ENCODE measurements around the gene LSM3. TPM values are rescaled to one million over a fixed set of nuclear protein-coding genes. Genes with fewer than 3 reads are reported as not detected.

LSM3 gene
- total and polyA plus RNA-seq, 11 donors, result 11.6 to 15.9 (median 13.7) TPM

GRCh38 chr3:14213066-14213774 is 34.6 kb downstream of the LSM3 start:
- WGBS, 4 donors, result 92 to 93% (median 93%) methylated on average over 7 of the region's 7 CpGs
- Histone ChIP-seq H3K4me1 (peaks cover 0 to 7% (median 0%) of the 10 kb centered on the region in 12 donors), H3K27me3 (no peaks in the 10 kb centered on the region), H3K9me3 (no peaks in the 10 kb centered on the region), H3K36me3 (no peaks in the 10 kb centered on the region), H3K4me3 (no peak overlapping the region), H3K27ac (no peak overlapping the region)
- no peak for TF ChIP-seq CTCF (IDR thresholded peaks at IDR 0.05)
- no peak for TF ChIP-seq POLR2A (IDR thresholded peaks at IDR 0.05)
- ATAC-seq (no peak), DNase-seq (no peak)
- intact Hi-C loops (cut with DNase I), result no loop called here

- Histone ChIP-seq H3K4me3 (no peak overlapping the region), H3K9me3 (peaks cover 0 to 5% (median 0%) of the 10 kb centered on the region in 12 donors), H3K27ac (no peak overlapping the region), H3K36me3 (no peaks in the 10 kb centered on the region), H3K27me3 (no peaks in the 10 kb centered on the region), H3K4me1 (peaks cover 0 to 7% (median 0%) of the 10 kb centered on the region in 12 donors)
- TF ChIP-seq POLR2A (IDR thresholded peaks at IDR 0.05), result no peak
- no peak for TF ChIP-seq CTCF (IDR thresholded peaks at IDR 0.05)
- WGBS, 4 donors, result 94 to 98% (median 96%) methylated on average over 4 of the region's 4 CpGs
- ATAC-seq (no peak), DNase-seq (no peak)
- intact Hi-C loops (cut with DNase I), result no loop called here
Measured at GRCh38 chr3:14214764-14215163, 36.1 kb downstream of the LSM3 start.

GRCh38 chr3:14216257-14217048 is 37.8 kb downstream of the LSM3 start:
- Histone ChIP-seq H3K4me3 (peak overlapping the region in 11 of 12 donors; percentile 13 to 57 (median 46)), H3K36me3 (no peaks in the 10 kb centered on the region), H3K4me1 (peaks cover 0 to 2% (median 0%) of the 10 kb centered on the region in 12 donors), H3K27ac (peak overlapping the region in 7 of 12 donors; percentile 26 to 71 (median 35)), H3K27me3 (no peaks in the 10 kb centered on the region), H3K9me3 (peaks cover 0 to 22% (median 6%) of the 10 kb centered on the region in 12 donors)
- no peak for TF ChIP-seq POLR2A (IDR thresholded peaks at IDR 0.05)
- peak; percentile 14 to 66 (median 44) for TF ChIP-seq CTCF (IDR thresholded peaks at IDR 0.05)
- peak; percentile 86 to 92 (median 90) for ATAC-seq
- intact Hi-C loops (cut with DNase I), result no loop called here
- WGBS, 4 donors, result 16 to 61% (median 33%) methylated on average over 20 to 22 of the region's 22 CpGs
- peak; percentile 37 to 68 (median 54) for DNase-seq

- no peak for ATAC-seq
- intact Hi-C loops (cut with DNase I), result no loop called here
- H3K27me3 ChIP-seq, result no peaks in the 10 kb centered on the region
- H3K4me3 ChIP-seq, result no peak overlapping the region
- peaks cover 0 to 30% (median 10%) of the 10 kb centered on the region in 12 donors for H3K9me3 ChIP-seq
- no peak for DNase-seq
- no peak overlapping the region for H3K27ac ChIP-seq
- H3K4me1 ChIP-seq, result peaks cover 0 to 7% (median 0%) of the 10 kb centered on the region in 12 donors
- no peaks in the 10 kb centered on the region for H3K36me3 ChIP-seq
- TF ChIP-seq POLR2A (IDR thresholded peaks at IDR 0.05) (no peak), CTCF (IDR thresholded peaks at IDR 0.05) (no peak)
Measured at GRCh38 chr3:14218355-14218754, 39.7 kb downstream of the LSM3 start.

All from heart left ventricle (tissue), 16 donors.